ENCODE results near the gene ELMO1. TPM values are rescaled to one million over a fixed set of nuclear protein-coding genes. Genes with fewer than 3 reads are reported as not detected.

The ELMO1 gene
- total and polyA plus RNA-seq, 2 experiments from 2014 or later, result 6.5 to 24.9 TPM

DNA sequence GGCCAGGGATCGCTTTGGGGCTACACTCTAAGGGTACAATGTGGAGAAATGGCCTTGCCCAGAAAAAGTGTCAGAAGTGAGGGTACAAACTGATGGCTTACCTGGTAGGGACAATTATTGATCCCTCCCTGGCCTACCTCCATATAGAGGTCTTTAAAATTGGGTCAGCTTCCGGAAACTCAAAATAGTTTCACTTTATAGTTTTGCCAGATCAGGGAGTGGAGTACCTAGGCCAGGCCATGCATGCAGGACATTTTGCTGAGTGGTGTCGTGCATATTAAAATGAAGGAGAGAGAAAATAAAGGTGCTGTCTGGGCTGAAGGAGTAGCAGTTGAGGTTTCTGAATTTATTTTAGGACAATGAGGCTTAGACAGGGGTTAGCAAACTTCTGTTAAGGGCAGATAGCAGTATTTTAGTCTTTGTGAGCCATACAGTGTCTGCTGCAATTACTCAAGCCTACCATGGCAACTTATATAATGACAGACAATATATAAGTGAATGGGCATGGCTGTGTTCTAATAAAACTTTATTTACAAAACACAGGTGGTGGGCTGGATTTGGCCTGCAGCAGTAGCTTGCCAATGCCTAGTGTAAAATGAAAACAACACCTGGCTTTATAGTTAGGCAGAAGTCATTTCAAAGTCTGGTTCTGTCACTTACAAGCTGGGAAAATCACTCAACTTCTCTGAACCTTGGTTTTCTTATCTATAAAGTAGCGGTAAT lies 547.5 kb downstream of the ELMO1 start:
- peaks cover 7% of the 10 kb centered on the region; the same call in 1 of the 3 replicates for H3K4me1 Mint-ChIP-seq
- H3K36me3 Mint-ChIP-seq (ENCODE audit: low read depth), result no peaks in the 10 kb centered on the region
- DNase-seq (ENCODE audit: low spot score) (no peak), ATAC-seq (no peak)
- no peak overlapping the region for H3K4me3 Mint-ChIP-seq
- peaks cover 13% of the 10 kb centered on the region for H3K9me2 ChIP-seq (ENCODE audit: insufficient read depth)
- H3K27ac ChIP-seq (ENCODE audit: low read depth), result no peak overlapping the region
- no peak overlapping the region for H3K4me3 ChIP-seq
- H4K20me1 ChIP-seq (replicated peaks; ENCODE audit: insufficient read depth), result no peaks in the 10 kb centered on the region
- H3K27me3 Mint-ChIP-seq (ENCODE audit: insufficient read depth, low read depth, poor library complexity), result no peaks in the 10 kb centered on the region
- no peaks in the 10 kb centered on the region for H3K36me3 ChIP-seq (ENCODE audit: insufficient read depth)
- H3F3A ChIP-seq (replicated peaks; ENCODE audit: low read depth), result no peaks in the 10 kb centered on the region
- 0 out of 2 replicates have a peak overlapping the region, but pooled peaks have one; percentile 26 for H3K27ac Mint-ChIP-seq
- no peaks in the 10 kb centered on the region for H3K27me3 ChIP-seq (ENCODE audit: insufficient read depth)
- TF ChIP-seq STAT1 (IDR thresholded peaks at IDR 0.05; ENCODE audit: unreplicated experiment) (no peak), EZH2 (IDR thresholded peaks at IDR 0.05; ENCODE audit: low read depth, unreplicated experiment) (no peak), ZNF114 (CRISPR knock-in tag; IDR thresholded peaks at IDR 0.05) (no peak), JUNB (IDR thresholded peaks at IDR 0.05; ENCODE audit: unreplicated experiment) (no peak), NANOG (IDR thresholded peaks at IDR 0.05; ENCODE audit: borderline replicate concordance) (no peak), ZNF331 (CRISPR knock-in tag; IDR thresholded peaks at IDR 0.05; ENCODE audit: low read depth) (no peak), CTCF (conservative IDR thresholded peaks at IDR 0.05; ENCODE audit: low read depth in 2 of 2) (no peak), ZNF462 (CRISPR knock-in tag; IDR thresholded peaks at IDR 0.05) (no peak), EZH2phosphoT487 (IDR thresholded peaks at IDR 0.05; ENCODE audit: unreplicated experiment) (no peak), REST (IDR thresholded peaks at IDR 0.05; ENCODE audit: unreplicated experiment) (no peak), CREB1 (CRISPR knock-in tag; IDR thresholded peaks at IDR 0.05; ENCODE audit: low read depth) (no peak), POLR2AphosphoS5 (IDR thresholded peaks at IDR 0.05; ENCODE audit: low read depth) (no peak)
- H2AFZ ChIP-seq, result no peak overlapping the region
- H3K4me2 ChIP-seq, result no peak overlapping the region
- no peaks in the 10 kb centered on the region for H3K4me1 ChIP-seq (ENCODE audit: insufficient read depth)
- no peaks in the 10 kb centered on the region for H3K9me3 Mint-ChIP-seq
- no peaks in the 10 kb centered on the region for H3K79me2 ChIP-seq (replicated peaks; ENCODE audit: insufficient read depth)

Measured in GM23338 (cell line).